ENCODE measurements around the gene NUDT5. TPM values are rescaled to one million over a fixed set of nuclear protein-coding genes. Genes with fewer than 3 reads are reported as not detected.

Gene NUDT5
- total and polyA plus RNA-seq, 2 of the 8 experiments (the other 6 are each of a cell fraction or from before 2014, with no cell fraction given), result 130 to 134 TPM

GRCh38 chr10:12187321-12187905, 8.3 kb downstream of the NUDT5 start:
- H3K27me3 ChIP-seq (replicated peaks in 1 of 4; ENCODE audit: control insufficient read depth in 3 of 4, extremely low read depth in 1 of 4, insufficient read depth in 3 of 4, low read length in 3 of 4), result no peaks in the 10 kb centered on the region
- H3K4me1 ChIP-seq (replicated peaks in 1 of 4; ENCODE audit: control insufficient read depth in 3 of 4, insufficient read depth in 4 of 4, low read length in 3 of 4), result no peaks in the 10 kb centered on the region
- H3K9me3 ChIP-seq (ENCODE audit: insufficient read depth in 2 of 2, low read depth in 1 of 2, low read length in 1 of 2), result no peaks in the 10 kb centered on the region
- TF ChIP-seq BCL11A (IDR thresholded peaks at IDR 0.05; ENCODE audit: low read depth in 2 of 2, low read length in 2 of 2) (no peak), GTF2F1 (IDR thresholded peaks at IDR 0.05; ENCODE audit: borderline replicate concordance, low read depth, low read length) (no peak), TCF12 (IDR thresholded peaks at IDR 0.05; ENCODE audit: low read depth, low read length) (no peak)
- H3K27ac ChIP-seq (ENCODE audit: low read depth, low read length), result no peak overlapping the region
- H2BK120ac ChIP-seq (replicated peaks; ENCODE audit: low read depth, low read length), result no peak overlapping the region
- no peak overlapping the region for H3K4ac ChIP-seq (replicated peaks; ENCODE audit: insufficient read length, low read depth, low read length)
- H3K79me2 ChIP-seq (ENCODE audit: control insufficient read depth in 1 of 2, insufficient read depth in 2 of 2, low read length in 2 of 2), result peaks cover 9 to 38% of the 10 kb centered on the region in 2 experiments
- H3K4me3 ChIP-seq (ENCODE audit: extremely low read depth in 1 of 4, insufficient read depth in 2 of 4, low read depth in 3 of 4, low read length in 4 of 4), result no peak overlapping the region
- ChIA-PET CTCF (ENCODE audit: partially characterized antibody) (interaction anchor here (1.4 kb wide), 1 partner anchor 27 kb away, joined by 3 read pairs; no protein-coding TSS in a partner anchor), POLR2A (ENCODE audit: partially characterized antibody) (interaction anchor here (1.0 to 1.1 kb wide), 2 partner anchors 13 to 59 kb away, joined by 3 read pairs; no protein-coding TSS in a partner anchor)
- no peak overlapping the region for H3K4me2 ChIP-seq (ENCODE audit: insufficient read depth in 1 of 2, low read depth in 2 of 2, low read length in 2 of 2)
- no peak overlapping the region for H3K23ac ChIP-seq (ENCODE audit: insufficient read length)
- H2AFZ ChIP-seq (ENCODE audit: low read length), result no peak overlapping the region
- no peak overlapping the region for H3K56ac ChIP-seq (replicated peaks; ENCODE audit: insufficient read length, low read depth, low read length)
- H3K23me2 ChIP-seq (ENCODE audit: low read depth, low read length), result no peaks in the 10 kb centered on the region
- H3K14ac ChIP-seq (ENCODE audit: insufficient read length), result no peak overlapping the region
- FAIRE-seq, result no peak
- H4K8ac ChIP-seq (ENCODE audit: extremely low read depth, insufficient read depth, low read length), result no peak overlapping the region
- peaks cover 7 to 38% (median 18%) of the 10 kb centered on the region in 4 experiments for H3K36me3 ChIP-seq (ENCODE audit: control insufficient read depth in 2 of 4, insufficient read depth in 4 of 4, low read length in 3 of 4)
- WGBS, 2 experiments (ENCODE audit: extremely low coverage in 1 of 2, insufficient coverage in 1 of 2, insufficient read length in 1 of 2, insufficient replicate concordance in 2 of 2, low coverage in 1 of 2, low lambda C conversion rate in 2 of 2, missing lambda C conversion rate in 1 of 2), result 91% methylated on average over 5 of the region's 5 CpGs; no CpG with 5 or more reads in 1 of the 2 experiments
- H4K20me1 ChIP-seq (replicated peaks in 1 of 2; ENCODE audit: control insufficient read depth in 1 of 2, insufficient read depth in 2 of 2, low read length in 2 of 2), result peaks cover 0 to 2% of the 10 kb centered on the region in 2 experiments
- H3K79me1 ChIP-seq (ENCODE audit: low read depth, low read length), result peaks cover 2% of the 10 kb centered on the region; the same call in 1 of the 2 replicates
- DNase-seq (ENCODE audit: low read depth in 1 of 2, low spot score in 2 of 2), result no peak
- no peak overlapping the region for H3K9ac ChIP-seq (replicated peaks in 1 of 4; ENCODE audit: extremely low read depth in 1 of 4, low read depth in 3 of 4, low read length in 3 of 4)
- no peak overlapping the region for H2BK5ac ChIP-seq (ENCODE audit: low read depth, low read length)
- no peak overlapping the region for H2BK20ac ChIP-seq (ENCODE audit: low read length)
- H4K91ac ChIP-seq (replicated peaks; ENCODE audit: insufficient read length, low read length), result no peak overlapping the region
- H3K18ac ChIP-seq (ENCODE audit: extremely low read depth, low read length), result no peak overlapping the region
- H2BK12ac ChIP-seq (ENCODE audit: low read depth, low read length), result no peak overlapping the region
- H4K5ac ChIP-seq (ENCODE audit: insufficient read length, low read depth, low read length), result no peak overlapping the region
- no peak overlapping the region for H2BK15ac ChIP-seq (ENCODE audit: low read length)
- H2AK5ac ChIP-seq (ENCODE audit: low read depth, low read length), result no peak overlapping the region

All from H1 (cell line).